Hematopoietic multipotent progenitor cell treated with erythropoietin and hydrocortisone succinate and interleukin-3 and kit ligand, for 17 days (in vitro differentiated cells): ENCODE results near the gene RAB4B.
"Not testable (repeated sequence)": the region's sequence is repeated elsewhere in the genome, so short reads cannot be mapped to it uniquely, and the experiment has no call there.

Source experiments
- DNase-seq: peaks from one replicate; pipeline ENCODE4 v3.0.0-alpha.2; 2015; ENCODE audit warnings: low spot score

The RAB4B gene

DNA sequence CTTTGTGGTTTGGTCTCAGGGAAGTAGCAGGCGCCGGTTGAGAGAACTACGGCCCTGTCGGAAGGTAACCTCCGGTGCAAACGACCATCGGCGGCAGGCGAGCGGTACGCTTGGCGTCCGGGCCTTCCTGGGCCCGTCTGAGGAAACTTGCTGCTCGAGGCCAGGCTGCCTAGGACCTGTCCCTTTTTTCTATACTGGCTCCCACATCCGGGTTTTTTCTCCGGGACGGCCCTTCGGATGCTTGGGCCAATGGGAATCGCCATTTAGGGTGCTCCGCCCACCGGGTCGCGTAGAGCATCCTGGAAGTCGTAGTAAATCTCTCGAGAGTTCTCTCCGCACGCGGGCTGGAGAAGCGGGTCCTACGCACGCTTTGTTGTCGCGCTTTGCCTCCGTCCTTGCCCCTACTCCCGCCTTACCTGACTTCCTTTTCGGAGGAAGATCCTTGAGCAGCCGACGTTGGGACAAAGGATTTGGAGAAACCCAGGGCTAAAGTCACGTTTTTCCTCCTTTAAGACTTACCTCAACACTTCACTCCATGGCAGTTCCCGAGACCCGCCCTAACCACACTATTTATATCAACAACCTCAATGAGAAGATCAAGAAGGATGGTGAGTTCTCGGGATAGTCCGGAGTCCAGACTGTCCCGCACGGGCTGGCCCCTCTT is 27.0 kb upstream of the RAB4B start, which contains the start of gene SNRPA:
Gene SNRPA (plus strand): TSS at position 330 of the 664 bp plus-strand sequence. CDS start 206 bp downstream, at position 536.
- peak; percentile 98 for DNase-seq

- no peak for DNase-seq
Measured at GRCh38 chr19:40752257-40752781, 25.7 kb upstream of the RAB4B start.

- no peak for DNase-seq
Measured at GRCh38 chr19:40754611-40755247, 23.3 kb upstream of the RAB4B start.

- DNase-seq = no peak
Measured at GRCh38 chr19:40755248-40755624, 22.8 kb upstream of the RAB4B start.

- DNase-seq = no peak
Measured at GRCh38 chr19:40755791-40756190, 22.3 kb upstream of the RAB4B start.

DNA sequence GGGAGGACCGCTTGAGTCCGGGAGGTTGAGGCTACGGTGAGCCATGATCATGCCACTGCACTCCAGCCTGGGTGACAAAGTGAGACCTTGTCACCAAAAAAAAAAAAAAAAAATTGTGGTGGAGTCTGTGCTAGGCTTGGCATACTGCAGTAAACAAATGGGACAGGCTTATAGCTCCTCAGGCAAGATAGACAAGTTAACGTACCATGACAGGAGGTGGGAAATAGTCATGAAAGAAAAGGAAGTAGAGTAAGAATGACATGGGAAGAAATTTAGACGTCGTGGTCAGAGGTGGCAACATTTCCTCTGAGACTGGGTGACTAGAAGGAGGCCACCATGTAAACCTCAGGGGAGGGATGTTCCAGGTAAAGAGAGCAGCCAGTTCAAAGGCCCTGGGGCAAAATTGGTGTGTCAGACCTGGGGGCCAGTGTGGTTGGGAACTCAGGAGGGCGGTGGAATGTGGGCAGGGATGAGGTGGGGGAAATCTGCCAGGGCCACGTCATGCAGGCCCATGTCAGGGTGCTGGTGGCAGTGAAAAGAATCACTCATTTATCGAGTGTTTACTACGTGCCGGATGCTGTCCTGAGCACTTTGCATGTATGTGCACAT is 21.4 kb upstream of the RAB4B start:
- no peak for DNase-seq

GRCh38 chr19:40758491-40758890 is 19.6 kb upstream of the RAB4B start:
- DNase-seq = no peak

DNA sequence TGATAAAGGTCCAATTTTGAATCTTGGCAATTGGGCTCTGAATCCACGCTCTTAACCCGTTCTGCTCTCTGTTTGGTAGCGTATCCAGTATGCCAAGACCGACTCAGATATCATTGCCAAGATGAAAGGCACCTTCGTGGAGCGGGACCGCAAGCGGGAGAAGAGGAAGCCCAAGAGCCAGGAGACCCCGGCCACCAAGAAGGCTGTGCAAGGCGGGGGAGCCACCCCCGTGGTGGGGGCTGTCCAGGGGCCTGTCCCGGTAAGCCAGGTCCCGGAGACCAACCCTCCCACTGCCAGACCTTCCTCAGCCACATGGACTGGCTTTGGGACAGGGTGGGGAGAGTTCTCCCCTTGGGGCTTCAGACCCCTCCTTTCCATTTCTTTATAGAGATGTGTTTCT is 18.7 kb upstream of the RAB4B start:
- no peak for DNase-seq

DNA sequence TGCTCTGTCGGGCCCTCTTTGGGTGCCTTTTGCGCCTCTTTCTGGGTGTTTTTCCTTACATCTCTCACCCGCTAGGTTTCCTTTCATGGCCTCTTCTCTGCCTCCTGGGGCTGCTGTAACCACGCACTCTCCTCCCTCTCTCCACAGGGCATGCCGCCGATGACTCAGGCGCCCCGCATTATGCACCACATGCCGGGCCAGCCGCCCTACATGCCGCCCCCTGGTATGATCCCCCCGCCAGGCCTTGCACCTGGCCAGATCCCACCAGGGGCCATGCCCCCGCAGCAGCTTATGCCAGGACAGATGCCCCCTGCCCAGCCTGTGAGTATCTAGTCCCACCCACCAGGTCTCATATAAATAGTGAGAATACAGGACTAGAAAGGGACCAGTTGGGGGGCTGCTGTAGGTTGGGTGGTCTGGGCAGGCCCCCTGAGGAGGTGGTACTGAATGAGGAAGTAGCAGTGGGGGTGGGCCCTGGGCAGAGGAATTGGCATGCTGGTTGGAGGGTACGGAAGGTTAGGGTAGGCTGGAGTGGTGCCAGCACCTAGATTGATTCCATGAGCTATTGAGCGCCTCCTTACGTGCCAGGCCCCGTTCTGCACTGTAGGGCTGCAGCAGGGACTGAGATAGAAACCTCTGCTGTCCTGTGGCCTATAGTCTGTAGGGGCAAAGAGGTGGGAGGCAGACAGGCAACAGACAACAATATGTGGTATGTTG is 15.1 kb upstream of the RAB4B start:
- DNase-seq = no peak

DNA sequence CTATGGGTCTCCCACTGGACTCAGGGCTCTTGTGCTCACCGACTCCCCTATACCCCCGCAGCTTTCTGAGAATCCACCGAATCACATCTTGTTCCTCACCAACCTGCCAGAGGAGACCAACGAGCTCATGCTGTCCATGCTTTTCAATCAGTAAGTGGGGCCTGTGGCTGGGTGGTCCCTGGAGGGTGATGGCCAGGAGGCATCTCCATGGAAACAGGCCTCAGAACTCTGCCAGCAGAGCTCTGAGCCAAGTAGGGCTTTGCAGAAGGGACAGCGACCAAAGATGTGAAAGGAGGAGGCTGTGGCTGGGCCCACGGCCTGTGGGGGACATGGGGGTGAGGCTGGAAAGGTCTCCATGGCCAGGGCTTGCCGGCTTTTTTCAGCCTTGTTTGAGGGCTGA is 14.5 kb upstream of the RAB4B start:
- no peak for DNase-seq

DNA sequence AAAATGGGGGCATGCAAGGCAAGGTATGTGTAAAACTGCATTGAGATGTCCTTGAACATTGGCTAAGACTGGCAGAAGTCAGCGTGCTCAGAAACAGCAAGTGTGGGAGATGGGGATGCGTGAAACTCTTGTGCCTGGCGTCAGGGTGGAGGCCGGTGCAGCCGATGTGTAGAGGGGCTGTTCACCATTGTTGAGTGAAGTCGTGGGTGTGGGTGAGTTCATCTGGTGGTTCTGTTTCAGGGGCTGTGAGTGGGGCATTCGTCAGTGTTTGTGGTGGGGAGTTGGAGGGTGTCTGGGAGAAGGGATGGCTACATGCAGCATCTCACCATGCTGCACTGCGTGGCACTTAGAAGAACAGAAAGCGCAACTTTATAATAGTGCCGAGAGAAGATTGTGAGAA is 14.1 kb upstream of the RAB4B start:
- no peak for DNase-seq

DNA sequence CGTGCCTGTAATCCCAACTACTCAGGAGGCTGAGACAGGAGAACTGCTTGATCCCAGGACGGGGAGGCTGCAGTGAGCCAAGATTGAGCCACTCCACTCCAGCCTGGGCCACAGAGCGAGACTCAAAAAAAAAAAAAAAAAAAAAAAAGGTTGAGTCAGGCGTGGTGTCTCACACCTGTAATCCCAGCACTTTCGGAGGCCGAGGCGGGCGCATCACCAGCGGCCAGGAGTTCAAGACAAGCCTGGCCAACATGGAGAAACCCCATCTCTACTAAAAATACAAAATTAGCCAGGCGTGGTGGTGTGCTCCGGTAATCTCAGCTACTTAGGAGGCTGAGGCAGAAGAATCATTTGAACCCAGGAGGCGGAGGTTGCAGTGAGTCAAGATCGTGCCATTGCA is 11.7 kb upstream of the RAB4B start:
- DNase-seq = not testable (repeated sequence)

GRCh38 chr19:40768869-40769268 is 9.2 kb upstream of the RAB4B start:
- no peak for DNase-seq

GRCh38 chr19:40771101-40771862 is 6.8 kb upstream of the RAB4B start:
- peak; percentile 32 for DNase-seq

DNA sequence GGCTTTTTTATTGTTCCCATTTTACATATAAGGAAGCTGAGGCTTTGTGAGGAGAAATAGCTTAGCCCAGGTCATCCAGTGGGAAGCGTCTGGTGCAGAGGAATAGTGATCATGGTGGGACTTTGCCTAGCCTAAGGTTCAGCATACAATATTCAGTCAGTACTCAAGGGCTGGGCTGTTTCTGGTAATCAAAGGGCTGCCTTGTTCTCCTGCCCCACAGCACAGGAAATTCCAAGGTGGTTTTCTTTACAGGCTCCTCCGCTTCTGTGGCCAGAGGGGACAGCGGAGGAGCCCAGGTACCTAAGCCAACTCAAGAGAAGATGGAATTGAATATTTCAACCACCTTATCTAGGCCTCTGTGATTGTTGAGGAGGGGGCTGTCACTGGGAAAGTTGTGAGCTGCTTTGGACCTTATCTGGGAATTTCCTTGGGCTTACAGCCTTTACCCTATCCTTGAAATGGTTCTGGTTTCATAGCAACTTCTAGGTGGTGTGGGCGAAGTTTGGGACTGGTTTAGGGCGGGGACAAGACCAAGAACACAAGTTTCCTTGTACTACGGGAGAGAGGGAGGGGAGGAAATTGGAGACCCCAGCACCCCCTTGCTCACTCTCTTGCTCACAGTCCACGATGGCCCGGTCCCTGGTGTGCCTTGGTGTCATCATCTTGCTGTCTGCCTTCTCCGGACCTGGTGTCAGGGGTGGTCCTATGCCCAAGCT is 3.0 kb upstream of the RAB4B start, which contains the start of gene MIA:
Gene MIA (plus strand): TSS at position 606 of the 716 bp plus-strand sequence. CDS start 22 bp downstream, at position 628.
- DNase-seq = no peak

GRCh38 chr19:40775632-40776022 is 2.4 kb upstream of the RAB4B start:
- no peak for DNase-seq

DNA sequence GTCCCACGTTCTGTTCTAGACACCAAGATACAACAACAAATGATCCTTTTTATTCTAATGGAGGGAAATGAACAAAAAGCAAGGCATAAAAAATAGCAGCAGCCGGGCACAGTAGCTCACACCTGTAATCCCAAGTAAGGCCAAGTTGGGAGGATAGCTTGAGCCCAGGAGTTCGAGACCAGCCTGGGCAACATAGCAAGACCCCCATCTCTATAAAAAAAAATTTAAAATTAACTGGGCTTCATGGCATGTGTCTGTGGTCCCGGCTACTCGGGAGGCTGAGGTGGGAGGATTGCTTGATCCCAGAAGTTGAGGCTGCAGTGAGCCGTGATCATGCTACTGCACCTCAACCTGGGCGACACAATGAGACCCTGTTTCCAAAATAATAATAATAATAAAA is 1.7 kb upstream of the RAB4B start:
- DNase-seq = no peak

GRCh38 chr19:40776932-40777644 is 959 bp upstream of the RAB4B start:
- peak; percentile 96 for DNase-seq

DNA sequence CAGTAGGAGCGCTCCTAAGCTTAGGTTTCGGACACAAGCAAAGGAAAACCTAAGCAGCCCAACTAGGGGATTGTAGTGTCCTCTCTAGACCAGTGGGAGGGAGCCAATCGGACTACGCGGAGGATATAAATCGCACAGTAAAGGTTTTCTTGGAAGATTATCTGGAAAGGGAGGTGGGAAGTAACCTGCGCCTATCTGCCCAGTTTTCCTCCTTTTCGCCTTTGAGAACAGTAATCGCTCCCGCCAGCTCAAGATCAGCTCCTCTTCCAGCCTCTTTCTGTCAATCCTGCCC is 456 bp upstream of the RAB4B start:
- DNase-seq = no peak

DNA sequence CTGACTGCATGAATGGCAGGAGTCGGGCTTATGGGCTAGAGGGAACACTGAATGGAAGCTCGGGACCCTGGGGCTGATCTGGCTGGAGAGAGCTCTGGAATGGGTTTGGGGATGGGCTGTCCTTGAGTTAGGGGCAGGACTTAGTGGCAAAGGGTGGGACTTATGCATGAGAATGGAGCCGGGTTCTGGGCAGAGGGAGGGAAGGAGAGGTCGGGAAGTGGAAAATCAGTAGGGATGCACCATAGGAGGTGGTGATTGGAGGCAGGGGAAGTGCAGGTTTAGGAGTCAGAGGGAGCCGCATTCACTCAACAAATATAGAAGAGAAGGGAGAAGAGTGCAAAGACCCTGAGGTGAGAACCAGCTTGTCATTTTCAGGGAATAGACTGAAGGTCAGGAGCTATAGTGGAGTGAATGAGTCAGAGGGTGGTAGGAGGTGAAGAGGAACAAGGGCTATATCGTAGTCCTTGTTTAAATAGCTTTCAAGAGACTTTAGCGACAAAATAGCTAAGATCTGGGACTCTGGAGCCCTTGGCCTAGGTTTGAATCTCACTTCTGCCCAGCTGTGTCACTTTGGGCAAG is 748 bp downstream of the RAB4B start:
- DNase-seq = no peak
